Activated T-cell treated with anti-CD3 and anti-CD28 coated beads for 24 hours (primary cell): ENCODE data around the gene CCDC78.

Source experiments
- DNase-seq: peaks from one replicate; pipeline ENCODE4 v3.0.0-alpha.2; 2020; ENCODE audit warnings: low read depth

The CCDC78 gene

GRCh38 chr16:710500-711075 is 15.7 kb downstream of the CCDC78 start:
- no peak for DNase-seq

DNA sequence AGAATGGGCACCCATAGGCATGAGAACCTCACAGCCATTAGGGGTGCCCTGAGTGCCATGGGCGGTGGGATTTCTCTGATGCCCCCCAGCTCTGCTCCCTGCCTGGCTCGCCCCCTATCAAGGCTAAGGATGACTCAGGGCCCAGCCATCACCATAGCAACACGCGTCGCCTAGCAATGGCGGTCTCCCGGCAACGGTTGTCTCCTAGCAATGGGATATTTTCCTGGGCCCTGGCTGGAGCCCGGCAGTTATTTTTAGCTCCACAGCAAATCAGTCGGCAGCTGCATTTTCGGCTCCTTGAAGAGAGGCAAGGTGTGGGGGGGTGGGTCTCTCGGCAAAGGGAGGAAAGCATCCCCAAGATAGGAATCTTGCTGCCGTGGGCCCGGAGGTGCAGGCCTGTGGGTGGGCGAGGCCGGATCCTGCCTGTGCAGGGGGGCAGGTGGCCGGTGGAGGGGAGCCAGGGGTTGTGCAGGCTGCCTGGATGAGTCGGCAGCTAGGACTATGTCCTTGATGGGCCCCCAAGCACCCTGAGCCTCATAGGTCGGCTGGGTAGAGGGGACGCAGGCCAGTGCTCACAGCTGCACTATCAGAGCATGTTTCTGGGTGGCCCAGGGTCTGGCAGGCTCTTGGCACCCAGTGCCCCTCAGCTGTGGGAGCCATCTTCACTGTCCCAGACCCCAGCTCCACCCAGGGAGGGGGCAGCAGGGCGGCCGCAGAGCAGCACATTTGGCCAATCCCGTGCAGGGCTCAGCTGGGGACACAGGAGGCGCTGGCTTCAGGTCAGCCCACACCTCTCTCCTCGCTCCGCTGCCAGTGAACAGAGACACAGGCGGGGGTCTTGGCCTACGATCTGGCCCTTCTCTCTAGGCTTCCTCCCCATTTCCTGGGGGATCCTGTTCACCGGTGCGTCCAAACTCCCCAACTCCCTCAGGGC is 16.4 kb downstream of the CCDC78 start:
- DNase-seq, result no peak

DNA sequence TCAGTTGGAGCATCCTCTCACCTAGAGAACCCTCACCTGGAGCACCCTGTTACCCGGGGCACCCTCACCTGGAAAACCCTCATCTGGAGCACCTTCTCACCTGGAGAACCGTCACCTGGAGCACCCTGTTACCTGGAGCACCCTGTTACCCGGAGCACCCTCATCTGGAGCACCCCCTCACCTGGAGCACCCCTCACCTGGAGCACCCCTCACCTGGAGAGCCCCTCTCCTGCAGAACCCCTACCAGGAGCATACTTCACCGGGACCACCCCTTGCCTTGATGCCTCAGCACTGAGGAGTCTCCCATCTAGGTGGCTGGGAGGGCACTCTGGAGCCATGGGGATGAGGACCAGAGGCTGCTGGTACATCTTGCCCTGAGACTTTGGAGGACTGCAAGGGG is 17.3 kb downstream of the CCDC78 start:
- DNase-seq, result no peak

- no peak for DNase-seq
Measured at GRCh38 chr16:708019-708418, 18.2 kb downstream of the CCDC78 start.

GRCh38 chr16:707062-707538 is 19.1 kb downstream of the CCDC78 start:
- no peak for DNase-seq

GRCh38 chr16:706189-707061 is 19.8 kb downstream of the CCDC78 start:
- DNase-seq, result no peak

DNA sequence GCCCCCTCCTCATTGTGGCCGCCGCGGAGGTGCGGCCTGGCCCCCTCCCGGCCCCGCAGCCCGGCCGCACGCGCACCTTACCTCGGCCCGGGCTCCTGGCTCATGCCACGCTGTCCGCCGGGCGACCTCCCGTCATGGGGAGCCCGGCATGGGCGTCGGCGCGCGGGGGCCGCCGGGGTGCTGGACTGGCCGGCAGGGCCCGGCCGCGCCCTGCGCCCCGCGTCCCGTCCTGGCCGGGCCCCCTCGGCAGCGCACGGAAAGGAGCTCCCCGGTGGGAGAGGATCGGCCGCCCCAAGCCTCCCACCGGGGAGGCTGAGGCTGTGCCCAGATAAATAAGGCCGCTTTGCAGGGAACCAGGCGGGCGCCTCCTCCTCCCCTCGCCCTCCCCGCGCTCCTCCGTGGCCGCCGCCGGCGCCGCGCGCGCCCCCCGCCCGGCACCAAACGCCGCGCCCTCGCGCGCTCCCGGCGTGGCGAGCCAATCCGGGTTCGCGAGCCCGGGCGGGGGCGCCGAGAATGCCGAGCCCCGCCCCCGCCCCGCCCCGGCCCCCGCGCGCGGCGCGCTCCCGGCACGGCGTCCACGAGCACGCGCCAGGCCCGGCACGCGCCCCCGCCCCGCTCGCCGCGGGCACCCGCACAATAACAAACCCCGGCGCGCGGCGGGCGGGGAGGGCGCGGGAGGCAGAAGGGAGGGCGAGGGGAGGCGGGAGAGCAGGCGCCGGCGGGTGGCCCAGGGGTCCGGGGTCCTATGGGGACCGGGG is 20.6 kb downstream of the CCDC78 start, which contains the start of gene FBXL16:
TSS of gene FBXL16 (minus strand) at position 371 of the 758 bp plus-strand sequence. CDS start 8,396 bp downstream, outside the sequence.
- no peak for DNase-seq

DNA sequence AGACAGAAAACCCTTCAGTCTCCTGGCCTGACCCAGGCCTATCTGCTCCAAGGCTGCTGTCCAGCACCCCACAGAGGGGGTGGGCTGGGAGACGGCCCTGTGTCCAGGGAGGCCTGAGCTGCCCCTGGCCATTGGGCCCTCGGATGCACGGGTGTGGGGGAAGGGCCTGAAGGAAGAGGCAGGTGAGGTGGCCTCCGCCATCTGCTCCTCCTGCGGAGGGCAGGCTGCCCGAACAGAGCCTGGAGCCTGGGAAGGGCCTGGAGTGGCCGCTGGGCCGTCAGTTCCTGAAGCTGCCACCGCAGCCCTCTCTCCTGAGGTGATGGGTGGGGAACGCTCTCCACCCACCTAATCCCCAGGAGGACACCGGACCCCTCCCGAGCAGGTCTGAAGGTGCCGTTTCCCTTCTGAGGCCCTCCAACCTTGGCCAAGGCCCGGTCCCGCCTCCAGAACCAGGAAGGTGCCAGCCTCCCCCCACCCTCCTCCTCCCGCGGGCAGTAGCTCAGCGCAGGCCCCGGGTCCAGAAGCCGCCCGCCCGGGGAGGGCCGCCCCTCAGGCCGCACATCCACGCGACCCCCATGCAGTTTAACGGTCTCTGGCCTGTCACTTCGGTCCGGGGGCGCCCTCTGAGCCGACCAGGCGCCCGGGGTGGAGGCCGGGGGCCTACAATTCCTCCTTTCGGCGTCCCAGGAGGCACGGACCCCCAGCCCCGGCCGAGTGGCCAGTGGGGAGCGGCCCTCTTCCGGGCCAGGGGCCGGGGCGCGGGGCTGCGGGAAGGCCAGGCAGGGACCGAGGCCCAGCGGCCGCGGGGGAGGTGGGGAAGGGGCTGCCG is 21.5 kb downstream of the CCDC78 start:
- no peak for DNase-seq

DNA sequence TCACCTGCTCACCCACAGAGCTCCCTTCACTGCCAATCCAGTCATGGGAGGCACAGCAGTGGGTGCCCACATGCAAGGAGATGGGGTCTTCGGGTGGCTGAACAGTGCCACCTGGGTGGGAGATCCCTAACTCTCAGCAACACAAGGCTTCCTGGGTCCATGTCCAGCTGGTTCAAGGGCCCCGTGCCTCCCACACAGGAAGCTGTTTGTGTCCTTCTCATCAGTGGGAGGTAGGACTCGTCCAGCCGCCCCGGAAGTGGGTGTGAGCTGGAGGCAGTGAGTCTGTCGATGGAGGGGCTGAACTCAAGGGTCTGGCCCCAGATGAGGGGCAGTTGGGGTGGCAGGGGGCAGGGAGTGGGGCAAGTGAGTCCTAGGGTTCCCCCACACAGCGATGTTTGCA is 22.2 kb downstream of the CCDC78 start:
- DNase-seq, result no peak

GRCh38 chr16:703406-703805 is 22.8 kb downstream of the CCDC78 start:
- no peak for DNase-seq

DNA sequence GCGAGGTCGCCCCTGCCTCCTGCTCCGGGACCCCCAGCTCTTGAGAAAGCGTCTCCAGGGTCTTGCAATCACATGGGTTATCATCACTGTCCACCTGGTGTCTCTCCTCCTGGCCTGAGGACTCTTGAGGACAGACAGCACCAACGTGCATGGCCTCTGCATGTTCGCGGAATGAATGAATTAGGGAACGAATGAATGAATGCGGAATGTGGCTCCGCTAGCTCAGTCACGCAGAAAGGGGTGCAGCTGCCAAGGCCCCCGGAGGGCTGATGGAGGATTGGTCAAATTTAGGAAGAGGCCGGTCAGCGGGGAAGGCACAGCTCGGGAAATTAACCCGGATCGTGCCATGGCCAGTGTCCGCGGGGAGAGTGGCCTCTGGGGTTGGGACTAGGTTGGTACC is 23.9 kb downstream of the CCDC78 start:
- no peak for DNase-seq

DNA sequence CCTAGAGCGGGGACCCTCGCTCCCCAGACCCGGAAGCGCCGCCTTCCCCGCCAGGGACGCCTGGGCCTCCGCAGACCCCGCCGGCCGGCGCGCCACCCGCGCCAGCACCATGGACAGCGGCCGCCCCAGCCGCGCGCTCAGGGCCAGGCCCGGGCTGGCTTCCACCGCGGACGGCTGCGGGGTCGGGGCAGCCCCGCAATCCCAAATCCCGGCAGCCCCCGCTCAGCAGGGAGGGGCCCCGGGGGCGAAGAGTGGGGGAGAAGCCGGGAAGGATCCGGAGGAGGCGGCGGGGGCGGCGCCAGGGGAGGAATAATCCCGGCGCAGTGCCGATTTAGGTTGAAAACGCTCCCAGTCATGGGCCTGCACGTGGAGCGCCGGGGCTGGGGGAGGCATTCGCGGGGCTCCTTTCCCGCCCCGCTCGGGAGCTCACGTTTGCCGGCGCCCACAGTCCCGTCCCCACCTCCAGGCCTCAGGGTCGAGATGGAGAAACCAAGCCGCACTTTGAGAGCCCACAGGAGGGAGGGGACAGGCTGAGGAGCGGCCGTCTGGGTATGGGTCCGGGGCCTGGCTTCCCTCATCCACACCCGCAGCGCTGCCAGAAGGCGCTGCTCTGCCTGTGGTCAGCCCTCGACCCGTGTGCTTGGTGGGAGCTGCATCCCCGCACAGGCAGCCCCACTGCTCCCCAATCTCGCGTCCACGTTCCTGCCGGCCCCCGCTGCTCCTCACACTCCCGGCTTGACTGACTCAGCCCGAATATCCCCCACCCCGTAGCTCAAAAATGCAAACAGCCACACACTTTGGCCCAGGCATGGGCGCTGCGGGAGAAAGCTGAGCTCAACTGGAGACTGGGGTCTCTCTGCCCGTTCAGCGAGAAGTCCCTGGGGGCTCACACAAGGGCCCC is 25.3 kb downstream of the CCDC78 start:
- DNase-seq, result no peak

DNA sequence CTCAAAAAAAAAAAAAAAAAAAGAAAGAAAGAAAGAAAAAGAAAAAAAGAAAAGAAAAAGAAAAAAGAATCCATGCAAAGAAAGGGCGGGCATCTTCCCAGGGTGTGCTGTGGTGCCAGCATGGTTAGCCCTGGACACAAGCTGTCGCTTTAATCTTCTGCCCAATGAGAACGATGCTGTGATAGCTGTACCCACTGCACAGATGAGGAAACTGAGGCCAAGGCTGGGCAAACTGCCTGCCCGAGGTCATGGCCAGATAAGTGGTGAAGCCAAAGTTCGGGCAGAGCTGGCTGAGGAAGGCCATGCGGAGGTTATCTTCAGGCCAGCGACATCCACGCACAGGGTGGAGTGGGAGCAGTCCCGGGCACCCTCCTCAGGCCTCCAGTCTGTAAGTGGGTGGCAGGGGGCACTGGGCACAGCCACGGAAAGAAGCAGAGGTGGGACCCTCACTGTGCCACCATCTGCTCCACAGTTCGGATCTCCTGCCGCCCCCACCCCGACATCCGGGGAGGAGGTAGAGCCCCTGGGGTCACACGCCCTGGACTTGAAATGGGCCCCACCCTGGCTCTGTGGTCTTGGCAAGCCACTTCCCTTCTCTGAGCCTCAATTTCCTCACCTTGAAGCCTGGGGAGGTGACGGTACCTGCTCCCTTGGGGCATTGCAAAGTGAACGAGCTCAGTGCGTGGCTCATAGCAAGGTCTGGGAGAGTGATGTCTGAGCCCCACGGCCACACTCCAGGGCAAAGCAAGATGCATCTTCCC is 27.2 kb downstream of the CCDC78 start:
- DNase-seq, result no peak

GRCh38 chr16:695355-696089 is 30.7 kb downstream of the CCDC78 start:
- DNase-seq, result peak; percentile 62

DNA sequence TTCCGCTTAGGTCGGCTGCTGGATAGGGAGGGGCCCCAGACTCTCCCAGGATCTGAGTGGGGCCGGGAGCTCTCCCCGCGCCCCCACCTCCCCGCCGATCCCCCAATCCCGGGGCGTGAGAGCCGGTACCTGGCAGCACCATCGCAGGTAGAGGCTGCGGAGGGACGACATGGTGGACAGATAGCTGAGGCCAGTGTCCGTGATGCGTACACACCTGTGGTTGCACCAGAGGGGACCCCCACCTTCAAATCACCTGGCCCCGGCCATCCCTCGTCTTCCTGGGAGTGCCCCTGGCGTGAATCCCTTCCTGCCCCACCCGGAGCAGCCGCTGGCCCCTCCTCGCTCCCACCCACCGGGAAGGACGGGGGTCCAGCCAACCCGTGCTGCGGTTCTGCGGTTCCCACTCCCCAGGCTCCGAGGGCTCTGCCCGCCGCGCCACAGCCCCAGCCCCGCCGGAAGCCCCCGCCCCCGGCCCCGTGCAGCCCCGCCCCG is 31.3 kb downstream of the CCDC78 start:
- no peak for DNase-seq

DNA sequence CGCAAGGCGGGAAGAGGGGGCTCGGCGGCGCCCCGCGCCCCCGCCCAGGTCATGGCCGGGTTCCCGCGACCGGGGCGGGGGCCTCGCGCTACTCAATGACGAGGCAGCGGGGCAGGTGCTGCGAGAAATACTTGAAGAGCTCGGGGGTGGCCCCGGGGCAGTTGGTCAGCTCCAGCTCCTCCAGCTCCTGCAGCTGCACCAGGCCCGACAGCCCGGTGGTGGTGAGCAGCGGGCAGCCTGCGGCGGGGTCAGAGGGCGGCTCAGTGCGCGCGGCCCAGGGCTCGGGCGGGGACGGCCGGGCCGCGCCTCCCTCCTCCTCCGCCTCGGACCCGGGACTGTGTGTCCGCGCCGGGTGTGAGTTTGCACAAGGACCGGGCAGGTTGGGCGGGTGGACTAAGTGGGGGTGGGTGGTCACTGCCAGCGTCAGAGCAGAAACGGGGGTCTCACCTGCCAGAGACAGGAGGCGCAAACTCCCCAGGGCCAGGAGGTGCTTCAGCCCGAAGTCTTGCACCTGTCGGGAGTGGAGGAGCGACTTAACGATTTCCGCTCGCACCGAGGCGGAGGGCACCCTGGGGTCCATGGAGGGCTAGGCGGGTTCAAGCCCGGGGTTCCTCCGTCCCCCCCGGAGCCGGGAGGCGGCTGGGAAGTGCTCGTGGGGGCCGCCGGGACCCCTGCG is 31.9 kb downstream of the CCDC78 start:
- no peak for DNase-seq

DNA sequence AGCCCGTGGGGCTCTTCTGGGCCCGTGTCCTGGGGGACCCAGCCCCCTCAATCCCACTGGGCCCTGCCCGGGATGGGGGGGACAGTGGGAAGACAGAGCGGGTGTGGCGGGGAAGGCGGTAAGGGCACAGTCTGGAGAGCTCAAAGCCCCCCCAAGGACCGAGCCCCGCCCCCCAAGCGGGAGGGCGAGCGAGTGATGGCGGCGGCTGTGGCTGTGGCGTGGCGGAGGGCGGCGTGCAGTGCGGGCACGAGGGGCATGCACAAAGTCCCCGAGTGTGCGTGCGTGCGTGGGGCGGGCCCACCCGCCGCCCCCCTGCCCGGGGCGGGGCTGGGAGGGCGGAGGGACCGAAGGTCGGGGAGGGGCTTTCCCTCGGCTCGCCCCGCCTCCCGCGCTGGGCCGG is 32.5 kb downstream of the CCDC78 start:
- DNase-seq, result no peak
